A673 (cell line): ENCODE data around the gene ADGRG3. TPM values are rescaled to one million over a fixed set of nuclear protein-coding genes. Genes with fewer than 3 reads are reported as not detected.

Experiments used
- BruUV-seq: library from RNA; stranded (reverse); fragments of 400-500 nt; replicated peaks from 2 replicates; lab custom pipeline; 2021; lab: Mats Ljungman, UMichigan
- CTCF ChIA-PET: fragments of 300-600 bp; sonication (Branson Sonifier 250); formaldehyde crosslinking; loops from one replicate; lab custom pipeline; 2022; ENCODE audit warnings: antibody characterized with exemption; lab: Charles Lee
- POLR2A ChIA-PET: fragments of 300-600 bp; sonication (Branson Sonifier 250); formaldehyde crosslinking; loops from one replicate; lab custom pipeline; 2022; ENCODE audit warnings: antibody characterized with exemption; ENCODE audit not compliant: low non-redundant PET; lab: Charles Lee
- DNase-seq: peaks from one replicate; pipeline ENCODE4 v3.0.0-alpha.2; 2015; ENCODE audit warnings: low spot score
- H3K27ac ChIP-seq: fragments of 200-600 bp; sonication (generic); 2 replicates; pipeline ENCODE4 v1.5.1; 2016; ENCODE audit warnings: mixed run types, low read depth, mild to moderate bottlenecking, mixed read lengths, antibody characterized with exemption, low read length; ENCODE audit not compliant: poor library complexity, severe bottlenecking
- H3K27me3 ChIP-seq: fragments of 200-600 bp; sonication (generic); replicated peaks from 2 replicates; pipeline ENCODE4 v1.6.1; 2017; ENCODE audit warnings: mixed run types, low read depth, mild to moderate bottlenecking, mixed read lengths, antibody characterized with exemption, low read length; ENCODE audit not compliant: insufficient read depth, poor library complexity
- H3K36me3 ChIP-seq: fragments of 200-600 bp; sonication (generic); 2 replicates; pipeline ENCODE4 v1.6.1; 2016; ENCODE audit warnings: mixed run types, mild to moderate bottlenecking, mixed read lengths, antibody characterized with exemption, low read length; ENCODE audit not compliant: insufficient read depth, poor library complexity, severe bottlenecking
- H3K4me1 ChIP-seq: fragments of 200-600 bp; sonication (generic); 2 replicates; pipeline ENCODE4 v1.6.1; 2017; ENCODE audit warnings: mixed run types, mild to moderate bottlenecking, mixed read lengths, antibody characterized with exemption, low read length; ENCODE audit not compliant: insufficient read depth, poor library complexity, severe bottlenecking
- H3K4me3 ChIP-seq: fragments of 200-600 bp; sonication (generic); 2 replicates; pipeline ENCODE4 v1.5.1; 2016; ENCODE audit warnings: low read depth, mixed run types, mild to moderate bottlenecking, mixed read lengths, low read length; ENCODE audit not compliant: poor library complexity, severe bottlenecking
- H3K9me3 ChIP-seq: fragments of 200-600 bp; sonication (generic); 2 replicates; pipeline ENCODE4 v1.6.1; 2016; ENCODE audit warnings: mixed run types, low read depth, mild to moderate bottlenecking, mixed read lengths, antibody characterized with exemption, low read length; ENCODE audit not compliant: poor library complexity, severe bottlenecking
- CTCF ChIP-seq: fragments of 300-800, 200-600 bp; sonication (generic); conservative IDR thresholded peaks from 2 replicates; pipeline ENCODE4 v1.5.1; 2017; ENCODE audit warnings: low read depth, mild to moderate bottlenecking, antibody characterized with exemption, low read length, moderate library complexity, mixed read lengths
- EZH2 ChIP-seq: fragments of 200-600 bp; sonication (generic); IDR thresholded peaks from 2 replicates; pipeline ENCODE4 v1.6.1; 2017; ENCODE audit warnings: borderline replicate concordance, low read depth, mild to moderate bottlenecking, mixed read lengths, antibody characterized with exemption, low read length; ENCODE audit not compliant: poor library complexity, severe bottlenecking
- intact Hi-C: fragments of 100-400 bp; cut with micrococcal nuclease; formaldehyde crosslinking; loops from one replicate; pipeline ENCODE4 v1.10.0; 2022; ENCODE audit not compliant: unreplicated experiment
- total RNA-seq: library from RNA; stranded (reverse); gene quantifications from 2 replicates; pipeline ENCODE4 v1.2.3, GENCODE V29; 2021

ADGRG3 gene
- total RNA-seq, 1 experiment from 2014 or later = not detected

- Histone ChIP-seq H3K4me1 (no peaks in the 10 kb centered on the region), H3K4me3 (no peak overlapping the region), H3K36me3 (no peaks in the 10 kb centered on the region), H3K27me3 (no peaks in the 10 kb centered on the region), H3K27ac (no peak overlapping the region), H3K9me3 (no peaks in the 10 kb centered on the region)
- intact Hi-C loops = no loop called here
- ChIA-PET CTCF (no interaction called here), POLR2A (no interaction called here)
- TF ChIP-seq EZH2 (no peak), CTCF (no peak)
- no peak for DNase-seq
- no TSS peak for BruUV-seq
Observed at GRCh38 chr16:57724531-57724930, 56.4 kb downstream of the ADGRG3 start.

DNA sequence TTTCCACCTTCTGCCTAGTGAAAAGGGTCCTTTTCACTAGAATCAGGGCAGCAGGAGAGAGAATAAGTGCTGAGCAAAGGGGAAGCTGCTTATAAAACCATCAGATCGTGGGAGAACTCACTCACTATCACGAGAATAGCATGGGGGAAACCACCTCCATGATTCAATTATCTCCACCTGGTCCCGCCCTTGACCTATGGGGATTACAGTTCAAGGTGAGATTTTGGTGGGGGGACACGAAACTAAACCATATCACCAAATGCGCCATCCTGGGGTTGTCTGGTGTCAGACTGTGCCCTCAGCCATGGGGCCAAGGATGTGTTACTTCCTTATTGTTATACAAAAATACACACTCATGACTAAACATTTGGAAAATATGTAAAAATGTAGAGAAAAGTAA lies 57.0 kb downstream of the ADGRG3 start:
- no peak overlapping the region for H3K27ac ChIP-seq
- H3K27me3 ChIP-seq = no peaks in the 10 kb centered on the region
- no peaks in the 10 kb centered on the region for H3K4me1 ChIP-seq
- TF ChIP-seq EZH2 (no peak), CTCF (no peak)
- H3K4me3 ChIP-seq = no peak overlapping the region
- intact Hi-C loops = no loop called here
- ChIA-PET CTCF (no interaction called here), POLR2A (no interaction called here)
- DNase-seq = no peak
- no TSS peak for BruUV-seq
- no peaks in the 10 kb centered on the region for H3K9me3 ChIP-seq
- H3K36me3 ChIP-seq = no peaks in the 10 kb centered on the region

GRCh38 chr16:57725554-57725953 lies 57.4 kb downstream of the ADGRG3 start:
- H3K27me3 ChIP-seq = no peaks in the 10 kb centered on the region
- BruUV-seq = no TSS peak
- intact Hi-C loops = no loop called here

More at GRCh38 chr16:57725554-57725953, 57.4 kb downstream of the ADGRG3 start:
- no peak overlapping the region for H3K4me3 ChIP-seq
- peak; percentile 43 for DNase-seq
- H3K4me1 ChIP-seq = no peaks in the 10 kb centered on the region
- no peaks in the 10 kb centered on the region for H3K36me3 ChIP-seq
- H3K27ac ChIP-seq = no peak overlapping the region
- no peaks in the 10 kb centered on the region for H3K9me3 ChIP-seq
- TF ChIP-seq EZH2 (no peak), CTCF (no peak)
- ChIA-PET POLR2A (interaction anchor here (0.6 kb wide), 1 partner anchor 127 kb away, joined by 3 read pairs; no protein-coding TSS in a partner anchor), CTCF (no interaction called here)
